GM23338 (cell line): ENCODE measurements around the gene MAPRE2. TPM values are rescaled to one million over a fixed set of nuclear protein-coding genes. Genes with fewer than 3 reads are reported as not detected.
"Not testable (repeated sequence)": the region's sequence is repeated elsewhere in the genome, so short reads cannot be mapped to it uniquely, and the experiment has no call there.

ENCODE experiments used
- ATAC-seq: fragments of 200-7000 bp; cut with Tn5 transposase; 3 replicates; pipeline ENCODE4 v1.9.1; 2020
- DNase-seq: peaks from one replicate; pipeline ENCODE4 v3.0.0-alpha.2; 2015; ENCODE audit warnings: low spot score
- H2AFZ ChIP-seq: fragments of 200-600 bp; sonication (generic); 2 replicates; pipeline ENCODE4 v1.8.0; 2016; ENCODE audit warnings: antibody characterized with exemption, mild to moderate bottlenecking, moderate library complexity
- H3F3A ChIP-seq: fragments of 200-600 bp; sonication (generic); replicated peaks from 2 replicates; pipeline ENCODE4 v1.8.0; 2017; ENCODE audit warnings: antibody characterized with exemption, mixed run types, low read depth
- H3K27ac ChIP-seq: fragments of 200-600 bp; sonication (generic); 2 replicates; pipeline ENCODE4 v1.6.1; 2016; ENCODE audit warnings: low read depth
- H3K27me3 ChIP-seq: fragments of 200-600 bp; sonication (generic); 2 replicates; pipeline ENCODE4 v1.8.0; 2016; ENCODE audit warnings: mild to moderate bottlenecking, mixed run types, moderate library complexity; ENCODE audit not compliant: insufficient read depth
- H3K36me3 ChIP-seq: fragments of 200-600 bp; sonication (generic); 2 replicates; pipeline ENCODE4 v1.8.0; 2016; ENCODE audit warnings: mild to moderate bottlenecking; ENCODE audit not compliant: insufficient read depth
- H3K4me1 ChIP-seq: fragments of 200-600 bp; sonication (generic); 2 replicates; pipeline ENCODE4 v1.8.0; 2016; ENCODE audit warnings: mild to moderate bottlenecking, moderate library complexity; ENCODE audit not compliant: insufficient read depth
- H3K4me2 ChIP-seq: fragments of 200-600 bp; sonication (generic); 2 replicates; pipeline ENCODE4 v1.7.1; 2017; ENCODE audit warnings: mixed run types
- H3K4me3 ChIP-seq: fragments of 200-600 bp; sonication (generic); 2 replicates; pipeline ENCODE4 v1.6.1; 2016; ENCODE audit warnings: mixed run types
- H3K79me2 ChIP-seq: fragments of 200-600 bp; sonication (generic); replicated peaks from 2 replicates; pipeline ENCODE4 v1.8.0; 2017; ENCODE audit warnings: mild to moderate bottlenecking; ENCODE audit not compliant: insufficient read depth
- H3K9me2 ChIP-seq: fragments of 200-600 bp; sonication (generic); 2 replicates; pipeline ENCODE4 v1.8.0; 2017; ENCODE audit not compliant: insufficient read depth
- H4K20me1 ChIP-seq: fragments of 200-600 bp; sonication (generic); replicated peaks from 2 replicates; pipeline ENCODE4 v1.8.0; 2017; ENCODE audit warnings: mild to moderate bottlenecking; ENCODE audit not compliant: insufficient read depth
- H3K27ac Mint-ChIP-seq: 2 replicates; pipeline ENCODE4 v1.8.0; 2020; ENCODE audit warnings: inconsistent platforms, mild to moderate bottlenecking, moderate library complexity, mixed read lengths
- H3K27me3 Mint-ChIP-seq: 3 replicates; pipeline ENCODE4 v1.8.0; 2022; ENCODE audit warnings: low read depth, mild to moderate bottlenecking, moderate library complexity, mixed read lengths, inconsistent platforms; ENCODE audit not compliant: insufficient read depth, poor library complexity
- H3K36me3 Mint-ChIP-seq: 3 replicates; pipeline ENCODE4 v1.8.0; 2021; ENCODE audit warnings: low read depth, mild to moderate bottlenecking, inconsistent platforms, moderate library complexity, mixed read lengths
- H3K4me1 Mint-ChIP-seq: 3 replicates; pipeline ENCODE4 v1.8.0; 2020; ENCODE audit warnings: mild to moderate bottlenecking, inconsistent platforms, mixed read lengths
- H3K4me3 Mint-ChIP-seq: 3 replicates; pipeline ENCODE4 v1.8.0; 2021; ENCODE audit warnings: moderate library complexity, mild to moderate bottlenecking, inconsistent platforms, mixed read lengths
- H3K9me3 Mint-ChIP-seq: 3 replicates; pipeline ENCODE4 v1.8.0; 2020; ENCODE audit warnings: moderate library complexity, mild to moderate bottlenecking, inconsistent platforms, mixed read lengths
- CREB1 ChIP-seq: fragments of 250-450 bp; sonication (Bioruptor Pico); IDR thresholded peaks from 2 replicates; pipeline ENCODE4 v1.5.0; 2020; ENCODE audit warnings: low read depth, mild to moderate bottlenecking, moderate library complexity
- EZH2 ChIP-seq: fragments of 200-600 bp; sonication (generic); IDR thresholded peaks from one replicate; pipeline ENCODE4 v1.8.0; 2017; ENCODE audit warnings: antibody characterized with exemption, mild to moderate bottlenecking, low read depth; ENCODE audit not compliant: unreplicated experiment
- EZH2phosphoT487 ChIP-seq: fragments of 200-600 bp; sonication (generic); IDR thresholded peaks from one replicate; pipeline ENCODE4 v1.8.1; 2018; ENCODE audit warnings: antibody characterized with exemption; ENCODE audit not compliant: unreplicated experiment
- NANOG ChIP-seq: IDR thresholded peaks from 2 replicates; pipeline ENCODE4 v1.6.1; 2016; ENCODE audit warnings: antibody characterized with exemption, borderline replicate concordance
- POLR2AphosphoS5 ChIP-seq: IDR thresholded peaks from 2 replicates; pipeline ENCODE4 v1.6.1; 2016; ENCODE audit warnings: antibody characterized with exemption, low read depth
- STAT1 ChIP-seq: IDR thresholded peaks from one replicate; pipeline ENCODE4 v1.6.1; 2016; ENCODE audit warnings: antibody characterized with exemption; ENCODE audit not compliant: unreplicated experiment
- ZNF114 ChIP-seq: fragments of 250-450 bp; sonication (Bioruptor Pico); IDR thresholded peaks from 2 replicates; pipeline ENCODE4 v1.5.0; 2020; ENCODE audit warnings: mild to moderate bottlenecking, moderate library complexity
- polyA plus RNA-seq: library from polyadenylated mRNA; unstranded; fragments of >200 nt; fragmentation: Nextera tagmentation; extraction: Ambion mirVana; gene quantifications from 2 replicates; pipeline ENCODE4 v1.2.1, GENCODE V29; 2016
- total RNA-seq: library from RNA; depleted of rRNA; stranded (reverse); fragments of >200 nt; shearing (Covaris generic); gene quantifications from 2 replicates; pipeline ENCODE4 v1.2.3, GENCODE V29; 2014
- TF ChIP-seq, protein P1 (sequence below): IDR thresholded peaks from one replicate; pipeline ENCODE4 v1.6.1; 2018; ENCODE audit warnings: antibody characterized with exemption; ENCODE audit not compliant: unreplicated experiment
- TF ChIP-seq, protein P2 (sequence below), 2 experiments: fragments of 200-600 bp in 1 of 2; sonication (generic) in 1 of 2; conservative IDR thresholded peaks; 2 replicates each; pipeline versions ENCODE4 v1.5.1 to v1.6.1; 2016 to 2017; ENCODE audit warnings: antibody characterized with exemption in 2 of 2, low read depth in 2 of 2, mild to moderate bottlenecking in 2 of 2, moderate library complexity in 1 of 2
- TF ChIP-seq, protein P3 (sequence below): IDR thresholded peaks from 2 replicates; pipeline ENCODE4 v1.6.1; 2016; ENCODE audit warnings: antibody characterized with exemption
- TF ChIP-seq, protein P4 (sequence below): fragments of 250-450 bp; sonication (Bioruptor Pico); IDR thresholded peaks from 2 replicates; pipeline ENCODE4 v1.5.0; 2020; ENCODE audit warnings: mild to moderate bottlenecking, moderate library complexity

Gene MAPRE2
- total and polyA plus RNA-seq, 2 experiments from 2014 or later = 17.8 to 40.4 TPM

DNA sequence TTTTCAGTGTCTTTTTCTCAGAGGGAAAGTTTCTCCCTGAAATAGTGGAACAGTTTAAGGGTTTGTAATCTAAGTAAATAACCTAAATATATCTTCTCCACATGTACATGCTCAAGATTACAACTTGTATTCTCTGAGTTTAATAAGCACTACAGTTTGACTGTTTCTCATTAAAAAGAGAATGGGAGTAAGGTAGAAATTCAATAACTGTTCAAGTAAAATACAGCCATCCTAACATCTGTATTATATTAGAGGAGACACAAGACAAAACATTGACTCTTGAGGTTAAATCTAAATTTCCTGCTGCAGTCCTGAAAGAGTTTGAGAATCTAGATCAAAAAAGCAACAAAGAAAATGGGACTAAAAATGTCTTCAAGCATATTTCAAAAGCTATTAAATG, 126.6 kb downstream of the MAPRE2 start:
- Histone ChIP-seq H3K4me3 (no peak overlapping the region), H2AFZ (no peak overlapping the region), H3K9me2 (no peaks in the 10 kb centered on the region), H4K20me1 (no peaks in the 10 kb centered on the region), H3F3A (no peaks in the 10 kb centered on the region), H3K4me1 (peaks cover 10% of the 10 kb centered on the region), H3K36me3 (no peaks in the 10 kb centered on the region), H3K79me2 (no peaks in the 10 kb centered on the region), H3K27me3 (no peaks in the 10 kb centered on the region), H3K27ac (no peak overlapping the region), H3K4me2 (no peak overlapping the region)
- ATAC-seq (no peak), DNase-seq (no peak)
- no peak overlapping the region for H3K4me3 Mint-ChIP-seq
- H3K27me3 Mint-ChIP-seq = no peaks in the 10 kb centered on the region
- H3K4me1 Mint-ChIP-seq = peaks cover 12% of the 10 kb centered on the region; the same call in 2 of the 3 replicates
- no peaks in the 10 kb centered on the region for H3K9me3 Mint-ChIP-seq
- H3K36me3 Mint-ChIP-seq = no peaks in the 10 kb centered on the region
- TF ChIP-seq EZH2 (no peak), NANOG (no peak), EZH2phosphoT487 (no peak), CREB1 (CRISPR knock-in tag) (no peak), POLR2AphosphoS5 (no peak), STAT1 (no peak), ZNF114 (CRISPR knock-in tag) (no peak)
- TF ChIP-seq, protein P1, sequence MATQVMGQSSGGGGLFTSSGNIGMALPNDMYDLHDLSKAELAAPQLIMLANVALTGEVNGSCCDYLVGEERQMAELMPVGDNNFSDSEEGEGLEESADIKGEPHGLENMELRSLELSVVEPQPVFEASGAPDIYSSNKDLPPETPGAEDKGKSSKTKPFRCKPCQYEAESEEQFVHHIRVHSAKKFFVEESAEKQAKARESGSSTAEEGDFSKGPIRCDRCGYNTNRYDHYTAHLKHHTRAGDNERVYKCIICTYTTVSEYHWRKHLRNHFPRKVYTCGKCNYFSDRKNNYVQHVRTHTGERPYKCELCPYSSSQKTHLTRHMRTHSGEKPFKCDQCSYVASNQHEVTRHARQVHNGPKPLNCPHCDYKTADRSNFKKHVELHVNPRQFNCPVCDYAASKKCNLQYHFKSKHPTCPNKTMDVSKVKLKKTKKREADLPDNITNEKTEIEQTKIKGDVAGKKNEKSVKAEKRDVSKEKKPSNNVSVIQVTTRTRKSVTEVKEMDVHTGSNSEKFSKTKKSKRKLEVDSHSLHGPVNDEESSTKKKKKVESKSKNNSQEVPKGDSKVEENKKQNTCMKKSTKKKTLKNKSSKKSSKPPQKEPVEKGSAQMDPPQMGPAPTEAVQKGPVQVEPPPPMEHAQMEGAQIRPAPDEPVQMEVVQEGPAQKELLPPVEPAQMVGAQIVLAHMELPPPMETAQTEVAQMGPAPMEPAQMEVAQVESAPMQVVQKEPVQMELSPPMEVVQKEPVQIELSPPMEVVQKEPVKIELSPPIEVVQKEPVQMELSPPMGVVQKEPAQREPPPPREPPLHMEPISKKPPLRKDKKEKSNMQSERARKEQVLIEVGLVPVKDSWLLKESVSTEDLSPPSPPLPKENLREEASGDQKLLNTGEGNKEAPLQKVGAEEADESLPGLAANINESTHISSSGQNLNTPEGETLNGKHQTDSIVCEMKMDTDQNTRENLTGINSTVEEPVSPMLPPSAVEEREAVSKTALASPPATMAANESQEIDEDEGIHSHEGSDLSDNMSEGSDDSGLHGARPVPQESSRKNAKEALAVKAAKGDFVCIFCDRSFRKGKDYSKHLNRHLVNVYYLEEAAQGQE = no peak
- TF ChIP-seq, protein P2, sequence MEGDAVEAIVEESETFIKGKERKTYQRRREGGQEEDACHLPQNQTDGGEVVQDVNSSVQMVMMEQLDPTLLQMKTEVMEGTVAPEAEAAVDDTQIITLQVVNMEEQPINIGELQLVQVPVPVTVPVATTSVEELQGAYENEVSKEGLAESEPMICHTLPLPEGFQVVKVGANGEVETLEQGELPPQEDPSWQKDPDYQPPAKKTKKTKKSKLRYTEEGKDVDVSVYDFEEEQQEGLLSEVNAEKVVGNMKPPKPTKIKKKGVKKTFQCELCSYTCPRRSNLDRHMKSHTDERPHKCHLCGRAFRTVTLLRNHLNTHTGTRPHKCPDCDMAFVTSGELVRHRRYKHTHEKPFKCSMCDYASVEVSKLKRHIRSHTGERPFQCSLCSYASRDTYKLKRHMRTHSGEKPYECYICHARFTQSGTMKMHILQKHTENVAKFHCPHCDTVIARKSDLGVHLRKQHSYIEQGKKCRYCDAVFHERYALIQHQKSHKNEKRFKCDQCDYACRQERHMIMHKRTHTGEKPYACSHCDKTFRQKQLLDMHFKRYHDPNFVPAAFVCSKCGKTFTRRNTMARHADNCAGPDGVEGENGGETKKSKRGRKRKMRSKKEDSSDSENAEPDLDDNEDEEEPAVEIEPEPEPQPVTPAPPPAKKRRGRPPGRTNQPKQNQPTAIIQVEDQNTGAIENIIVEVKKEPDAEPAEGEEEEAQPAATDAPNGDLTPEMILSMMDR (conservative IDR thresholded peaks at IDR 0.05; ENCODE audit: low read depth in 2 of 2) = no peak
- TF ChIP-seq, protein P3, sequence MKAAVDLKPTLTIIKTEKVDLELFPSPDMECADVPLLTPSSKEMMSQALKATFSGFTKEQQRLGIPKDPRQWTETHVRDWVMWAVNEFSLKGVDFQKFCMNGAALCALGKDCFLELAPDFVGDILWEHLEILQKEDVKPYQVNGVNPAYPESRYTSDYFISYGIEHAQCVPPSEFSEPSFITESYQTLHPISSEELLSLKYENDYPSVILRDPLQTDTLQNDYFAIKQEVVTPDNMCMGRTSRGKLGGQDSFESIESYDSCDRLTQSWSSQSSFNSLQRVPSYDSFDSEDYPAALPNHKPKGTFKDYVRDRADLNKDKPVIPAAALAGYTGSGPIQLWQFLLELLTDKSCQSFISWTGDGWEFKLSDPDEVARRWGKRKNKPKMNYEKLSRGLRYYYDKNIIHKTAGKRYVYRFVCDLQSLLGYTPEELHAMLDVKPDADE = no peak
- TF ChIP-seq, protein P4, sequence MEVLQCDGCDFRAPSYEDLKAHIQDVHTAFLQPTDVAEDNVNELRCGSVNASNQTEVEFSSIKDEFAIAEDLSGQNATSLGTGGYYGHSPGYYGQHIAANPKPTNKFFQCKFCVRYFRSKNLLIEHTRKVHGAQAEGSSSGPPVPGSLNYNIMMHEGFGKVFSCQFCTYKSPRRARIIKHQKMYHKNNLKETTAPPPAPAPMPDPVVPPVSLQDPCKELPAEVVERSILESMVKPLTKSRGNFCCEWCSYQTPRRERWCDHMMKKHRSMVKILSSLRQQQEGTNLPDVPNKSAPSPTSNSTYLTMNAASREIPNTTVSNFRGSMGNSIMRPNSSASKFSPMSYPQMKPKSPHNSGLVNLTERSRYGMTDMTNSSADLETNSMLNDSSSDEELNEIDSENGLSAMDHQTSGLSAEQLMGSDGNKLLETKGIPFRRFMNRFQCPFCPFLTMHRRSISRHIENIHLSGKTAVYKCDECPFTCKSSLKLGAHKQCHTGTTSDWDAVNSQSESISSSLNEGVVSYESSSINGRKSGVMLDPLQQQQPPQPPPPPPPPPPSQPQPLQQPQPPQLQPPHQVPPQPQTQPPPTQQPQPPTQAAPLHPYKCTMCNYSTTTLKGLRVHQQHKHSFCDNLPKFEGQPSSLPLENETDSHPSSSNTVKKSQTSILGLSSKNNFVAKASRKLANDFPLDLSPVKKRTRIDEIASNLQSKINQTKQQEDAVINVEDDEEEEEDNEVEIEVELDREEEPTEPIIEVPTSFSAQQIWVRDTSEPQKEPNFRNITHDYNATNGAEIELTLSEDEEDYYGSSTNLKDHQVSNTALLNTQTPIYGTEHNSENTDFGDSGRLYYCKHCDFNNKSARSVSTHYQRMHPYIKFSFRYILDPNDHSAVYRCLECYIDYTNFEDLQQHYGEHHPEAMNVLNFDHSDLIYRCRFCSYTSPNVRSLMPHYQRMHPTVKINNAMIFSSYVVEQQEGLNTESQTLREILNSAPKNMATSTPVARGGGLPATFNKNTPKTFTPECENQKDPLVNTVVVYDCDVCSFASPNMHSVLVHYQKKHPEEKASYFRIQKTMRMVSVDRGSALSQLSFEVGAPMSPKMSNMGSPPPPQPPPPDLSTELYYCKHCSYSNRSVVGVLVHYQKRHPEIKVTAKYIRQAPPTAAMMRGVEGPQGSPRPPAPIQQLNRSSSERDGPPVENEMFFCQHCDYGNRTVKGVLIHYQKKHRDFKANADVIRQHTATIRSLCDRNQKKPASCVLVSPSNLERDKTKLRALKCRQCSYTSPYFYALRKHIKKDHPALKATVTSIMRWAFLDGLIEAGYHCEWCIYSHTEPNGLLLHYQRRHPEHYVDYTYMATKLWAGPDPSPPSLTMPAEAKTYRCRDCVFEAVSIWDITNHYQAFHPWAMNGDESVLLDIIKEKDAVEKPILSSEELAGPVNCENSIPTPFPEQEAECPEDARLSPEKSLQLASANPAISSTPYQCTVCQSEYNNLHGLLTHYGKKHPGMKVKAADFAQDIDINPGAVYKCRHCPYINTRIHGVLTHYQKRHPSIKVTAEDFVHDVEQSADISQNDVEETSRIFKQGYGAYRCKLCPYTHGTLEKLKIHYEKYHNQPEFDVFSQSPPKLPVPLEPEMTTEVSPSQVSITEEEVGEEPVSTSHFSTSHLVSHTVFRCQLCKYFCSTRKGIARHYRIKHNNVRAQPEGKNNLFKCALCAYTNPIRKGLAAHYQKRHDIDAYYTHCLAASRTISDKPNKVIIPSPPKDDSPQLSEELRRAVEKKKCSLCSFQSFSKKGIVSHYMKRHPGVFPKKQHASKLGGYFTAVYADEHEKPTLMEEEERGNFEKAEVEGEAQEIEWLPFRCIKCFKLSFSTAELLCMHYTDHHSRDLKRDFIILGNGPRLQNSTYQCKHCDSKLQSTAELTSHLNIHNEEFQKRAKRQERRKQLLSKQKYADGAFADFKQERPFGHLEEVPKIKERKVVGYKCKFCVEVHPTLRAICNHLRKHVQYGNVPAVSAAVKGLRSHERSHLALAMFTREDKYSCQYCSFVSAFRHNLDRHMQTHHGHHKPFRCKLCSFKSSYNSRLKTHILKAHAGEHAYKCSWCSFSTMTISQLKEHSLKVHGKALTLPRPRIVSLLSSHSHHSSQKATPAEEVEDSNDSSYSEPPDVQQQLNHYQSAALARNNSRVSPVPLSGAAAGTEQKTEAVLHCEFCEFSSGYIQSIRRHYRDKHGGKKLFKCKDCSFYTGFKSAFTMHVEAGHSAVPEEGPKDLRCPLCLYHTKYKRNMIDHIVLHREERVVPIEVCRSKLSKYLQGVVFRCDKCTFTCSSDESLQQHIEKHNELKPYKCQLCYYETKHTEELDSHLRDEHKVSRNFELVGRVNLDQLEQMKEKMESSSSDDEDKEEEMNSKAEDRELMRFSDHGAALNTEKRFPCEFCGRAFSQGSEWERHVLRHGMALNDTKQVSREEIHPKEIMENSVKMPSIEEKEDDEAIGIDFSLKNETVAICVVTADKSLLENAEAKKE (CRISPR knock-in tag) = no peak
- no peak overlapping the region for H3K27ac Mint-ChIP-seq

DNA sequence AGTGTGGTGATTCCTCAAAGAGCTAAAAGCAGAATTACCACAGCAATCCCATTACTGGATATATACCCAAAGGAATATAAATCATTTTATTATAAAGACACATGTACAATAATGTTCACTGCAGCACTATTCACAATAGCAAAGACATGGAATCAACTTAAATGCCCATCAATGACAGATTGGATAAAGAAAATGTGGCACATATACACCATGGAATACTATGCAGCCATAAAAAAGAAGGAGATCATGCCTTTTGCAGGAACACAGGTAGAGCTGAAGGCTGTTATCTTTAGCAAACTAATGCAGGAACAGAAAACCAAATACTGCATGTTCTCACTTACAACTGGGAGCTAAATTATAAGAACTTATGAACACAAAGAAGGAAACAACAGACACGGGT, 129.1 kb downstream of the MAPRE2 start:
- not testable (repeated sequence) for H3K4me2 ChIP-seq, H3K36me3 ChIP-seq, H3K4me3 Mint-ChIP-seq, H3K9me2 ChIP-seq, H3K4me3 ChIP-seq, H3K27ac Mint-ChIP-seq, H3K27ac ChIP-seq, H3K36me3 Mint-ChIP-seq, H3K27me3 Mint-ChIP-seq, ATAC-seq, DNase-seq, H3K79me2 ChIP-seq, H2AFZ ChIP-seq, H3F3A ChIP-seq, H4K20me1 ChIP-seq, H3K9me3 Mint-ChIP-seq, H3K27me3 ChIP-seq
- H3K4me1 Mint-ChIP-seq = peaks cover 17% of the 10 kb centered on the region; the same call in 2 of the 3 replicates
- H3K4me1 ChIP-seq = peaks cover 16% of the 10 kb centered on the region
